ENCODE results near the gene C2orf69.

Gene C2orf69

GRCh38 chr2:199972088-199972626, 61.1 kb downstream of the C2orf69 start:
- no peak for DNase-seq

- no peak for DNase-seq
Measured at GRCh38 chr2:199973703-199974102, 62.6 kb downstream of the C2orf69 start.

DNA sequence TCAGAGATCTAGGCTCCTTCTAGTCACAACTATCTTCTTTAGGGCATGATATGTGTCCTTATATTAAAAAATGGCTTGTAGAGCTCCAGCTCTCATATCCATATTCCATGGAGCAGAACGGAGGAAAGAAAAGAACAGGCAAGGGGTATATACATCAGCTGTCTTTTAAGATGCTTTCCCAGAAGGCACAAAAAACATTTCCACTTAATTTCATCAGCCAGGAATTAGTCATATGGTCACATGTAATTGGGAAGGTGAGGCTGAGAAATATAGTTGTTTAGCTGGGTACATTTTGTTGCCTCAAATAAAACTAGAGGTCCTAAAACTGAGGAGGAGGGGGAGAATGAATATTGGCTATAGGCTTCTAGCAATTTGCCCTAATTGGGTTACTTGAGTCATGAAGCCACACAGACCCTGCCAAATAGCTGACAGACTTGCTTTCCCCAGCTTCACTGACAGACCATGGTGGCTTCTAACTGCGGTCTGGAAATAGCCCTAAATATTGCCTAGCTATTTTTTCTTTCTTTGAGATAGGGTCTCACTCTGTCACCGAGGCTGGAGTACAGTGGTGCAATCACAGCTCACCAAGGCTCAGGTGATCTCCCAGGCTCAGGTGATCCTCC, 64.3 kb downstream of the C2orf69 start:
- DNase-seq: no peak

All from 8988T (cell line).